GM19328 (cell line): ENCODE data around the gene TMEM267.
"Not testable (repeated sequence)": the region's sequence is repeated elsewhere in the genome, so short reads cannot be mapped to it uniquely, and the experiment has no call there.

Experiments used
- ATAC-seq: cut with Tn5 transposase; IDR thresholded peaks from one replicate; pipeline ENCODE4 v1.9.1; 2021; ENCODE audit warnings: mild to moderate bottlenecking, moderate library complexity; ENCODE audit not compliant: unreplicated experiment

TMEM267 gene

DNA sequence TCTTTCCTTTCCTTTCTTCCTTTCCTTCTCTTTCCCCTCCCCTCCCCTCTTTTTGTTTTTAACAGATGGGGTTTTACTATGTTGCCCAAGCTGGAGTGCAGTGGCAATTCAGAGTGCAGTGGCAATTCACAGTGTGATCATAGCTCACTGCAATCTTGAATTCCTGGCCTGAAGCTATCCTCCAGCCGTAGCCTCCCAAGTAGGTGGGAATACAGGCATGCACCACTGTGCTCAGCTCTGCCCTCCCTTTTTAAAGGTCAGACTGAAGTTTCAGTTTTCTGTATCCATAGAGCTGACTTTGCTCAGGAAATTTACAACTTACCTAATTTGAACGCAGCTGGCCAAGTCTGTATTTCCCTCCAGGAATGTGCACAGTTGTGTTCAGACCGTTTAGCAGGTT lies 72.2 kb downstream of the TMEM267 start:
- ATAC-seq = no peak

DNA sequence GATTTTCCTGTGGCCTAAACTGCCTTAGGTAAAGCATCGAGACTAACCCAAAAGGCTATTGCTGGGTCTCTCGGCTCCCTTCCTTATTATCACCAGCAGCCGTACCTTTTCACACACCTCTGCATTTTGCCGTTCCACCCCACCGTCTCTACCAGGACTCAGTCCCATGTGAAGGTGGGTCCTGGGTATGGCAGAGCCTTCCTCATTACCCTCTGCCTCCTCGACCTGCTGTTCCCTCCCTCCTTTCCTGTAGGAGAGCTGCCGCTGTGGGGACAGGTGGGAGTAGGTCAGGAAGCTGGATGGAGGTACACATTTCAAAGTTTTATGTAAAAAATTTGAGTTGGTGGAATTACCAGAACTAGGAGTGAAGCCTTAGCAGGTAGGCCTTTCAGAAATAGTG lies 73.3 kb downstream of the TMEM267 start:
- no peak for ATAC-seq

DNA sequence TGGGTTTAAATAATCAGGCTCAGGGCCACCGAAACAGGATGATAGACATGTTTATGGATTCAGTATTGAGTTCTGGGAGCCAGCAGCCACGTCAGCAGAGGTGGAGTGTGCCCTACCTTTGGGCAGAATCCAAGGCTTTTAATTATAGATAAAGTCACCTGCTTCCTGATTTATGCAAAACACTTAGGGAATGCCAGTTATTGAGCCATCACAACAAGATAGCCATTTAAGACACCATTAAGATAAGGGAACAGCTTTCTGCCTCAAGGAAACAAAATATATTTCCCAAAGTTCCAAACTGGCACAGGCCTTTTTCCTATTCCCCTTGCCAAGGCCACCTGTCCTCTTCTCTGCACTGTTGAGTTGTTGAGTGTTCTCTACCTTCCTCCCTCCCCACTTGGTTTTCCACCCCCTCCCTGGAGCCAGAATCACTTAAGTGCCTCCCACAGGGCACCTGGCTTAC lies 73.8 kb downstream of the TMEM267 start:
- ATAC-seq = no peak

DNA sequence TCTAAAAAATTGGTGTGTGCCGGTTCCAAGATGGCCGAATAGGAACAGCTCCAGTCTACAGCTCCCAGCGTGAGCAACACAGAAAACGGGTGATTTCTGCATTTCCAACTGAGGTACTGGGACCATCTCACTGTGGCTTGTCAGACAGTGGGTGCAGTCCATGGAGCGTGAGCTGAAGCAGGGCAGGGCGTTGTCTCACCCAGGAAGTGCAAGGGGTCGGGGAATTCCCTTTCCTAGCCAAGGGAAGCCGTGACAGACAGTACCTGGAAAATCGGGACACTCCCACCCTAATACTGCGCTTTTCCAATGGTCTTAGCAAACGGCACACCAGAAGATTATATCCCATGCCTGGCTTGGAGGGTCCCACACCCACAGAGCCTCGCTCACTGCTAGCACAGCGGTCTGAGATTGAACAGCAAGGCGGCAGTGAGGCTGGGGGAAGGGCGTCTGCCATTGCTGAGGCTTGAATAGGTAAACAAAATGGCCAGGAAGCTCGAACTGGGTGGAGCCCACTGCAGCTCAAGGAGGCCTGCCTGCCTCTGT lies 81.1 kb downstream of the TMEM267 start:
- not testable (repeated sequence) for ATAC-seq

DNA sequence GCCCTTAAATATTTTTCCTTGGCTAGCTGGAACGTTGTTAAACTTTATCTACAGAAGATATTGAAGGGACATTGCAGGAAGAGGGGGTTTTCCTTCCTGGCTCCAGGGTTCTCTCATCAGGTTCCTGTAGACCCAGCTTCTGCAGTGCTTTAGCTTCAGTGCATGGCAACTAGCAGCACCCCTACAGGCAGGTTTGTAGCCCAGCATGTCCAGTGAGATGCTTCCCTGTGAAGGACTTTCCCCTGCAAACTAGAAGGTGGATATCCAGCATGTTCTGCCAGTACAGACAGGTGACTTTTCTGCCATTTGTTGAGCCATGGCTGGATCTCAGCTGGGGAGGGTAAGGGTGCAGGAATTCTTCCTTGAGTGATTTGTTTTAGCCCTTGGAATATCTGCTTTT lies 81.8 kb downstream of the TMEM267 start:
- no peak for ATAC-seq

DNA sequence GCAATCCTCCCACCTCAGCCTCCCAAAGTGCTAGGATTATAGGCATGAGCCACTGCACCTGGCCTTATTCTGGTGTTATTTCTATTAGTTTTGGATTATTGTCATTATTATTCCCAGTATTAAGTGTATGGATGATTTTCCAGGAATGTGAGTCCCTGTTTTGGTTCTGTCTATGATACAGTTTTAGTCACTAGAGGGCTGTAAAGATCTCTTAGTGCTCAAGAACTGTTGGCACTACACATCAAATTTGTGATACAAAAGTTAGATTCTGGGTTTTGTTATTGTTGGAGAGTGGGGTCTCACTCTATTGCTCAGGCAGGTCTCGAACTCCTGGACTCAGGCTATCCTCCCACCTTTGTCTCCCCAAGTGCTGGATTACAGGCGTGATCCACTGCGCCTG lies 83.6 kb downstream of the TMEM267 start:
- no peak for ATAC-seq

DNA sequence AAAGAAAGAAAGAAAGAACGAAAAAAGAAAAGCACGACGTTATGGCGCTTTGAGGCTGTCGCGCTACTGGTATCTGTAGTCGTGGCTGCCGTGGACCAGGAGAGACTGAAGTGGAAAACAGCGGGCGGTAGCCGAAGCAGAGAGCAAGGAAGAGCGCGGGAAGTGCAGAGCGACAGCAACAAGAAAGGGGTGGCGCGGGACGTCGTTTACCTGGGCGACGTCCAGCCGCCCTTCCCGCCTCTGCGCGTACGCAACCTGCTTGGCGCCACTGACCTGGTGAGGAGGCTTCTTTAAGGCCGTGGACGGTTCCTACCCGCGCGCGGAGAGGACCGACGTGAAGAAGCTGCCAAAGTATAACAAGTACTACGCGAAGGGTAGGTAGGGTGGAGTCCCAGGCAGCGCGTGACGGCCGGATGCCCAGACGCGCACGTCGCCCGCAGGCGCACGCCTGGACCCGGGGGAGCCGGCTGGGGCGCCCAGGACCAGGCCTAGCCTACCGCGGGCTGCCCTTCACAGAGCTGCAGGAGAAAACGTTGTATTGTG lies 86.8 kb downstream of the TMEM267 start:
- ATAC-seq = peak; percentile 96
